Upper lobe of right lung (tissue), 1 donor: ENCODE data around the gene HSDL2. TPM values are rescaled to one million over a fixed set of nuclear protein-coding genes. Genes with fewer than 3 reads are reported as not detected.

ENCODE experiments used
- ATAC-seq: fragments of 200-7000 bp; cut with Tn5 transposase; one replicate; pipeline ENCODE4 v1.9.1; 2020; ENCODE audit warnings: mild to moderate bottlenecking, moderate library complexity
- DNase-seq: peaks from one replicate; pipeline ENCODE4 v3.0.0-alpha.2; 2020
- H3K27ac ChIP-seq: fragments of 200-600 bp; one replicate; pipeline ENCODE4 v1.8.0; 2022
- H3K27me3 ChIP-seq: fragments of 200-600 bp; one replicate; pipeline ENCODE4 v1.8.0; 2022; ENCODE audit warnings: mild to moderate bottlenecking
- H3K36me3 ChIP-seq: fragments of 200-600 bp; one replicate; pipeline ENCODE4 v1.8.0; 2022
- H3K4me1 ChIP-seq: fragments of 200-600 bp; one replicate; pipeline ENCODE4 v1.8.0; 2022
- H3K4me3 ChIP-seq: fragments of 200-600 bp; one replicate; pipeline ENCODE4 v1.8.0; 2022; ENCODE audit warnings: mild to moderate bottlenecking
- H3K9me3 ChIP-seq: fragments of 200-600 bp; one replicate; pipeline ENCODE4 v1.8.0; 2022
- intact Hi-C: fragments of 100-400 bp; cut with DNase I; formaldehyde crosslinking; loops from one replicate; pipeline ENCODE4 v1.11.0; 2022
- total RNA-seq: library from RNA; stranded (reverse); fragmentation: NEBNext Ultra II Directional; extraction: Animal tissue kit (Norgen Biotek cat#: 25700); gene quantifications from one replicate; pipeline ENCODE4 v1.2.1, GENCODE V29; 2021
- TF ChIP-seq, protein P1 (sequence below): fragments of 200-600 bp; IDR thresholded peaks from one replicate; pipeline ENCODE4 v1.8.0; 2022; ENCODE audit warnings: antibody characterized with exemption
- donor health status: DM: no; HTN: yes; CAD: no; lungs with severe emphysema.

HSDL2 gene
- total RNA-seq, 1 donor from 2014 or later, result 56.3 TPM

- TF ChIP-seq, protein P1, sequence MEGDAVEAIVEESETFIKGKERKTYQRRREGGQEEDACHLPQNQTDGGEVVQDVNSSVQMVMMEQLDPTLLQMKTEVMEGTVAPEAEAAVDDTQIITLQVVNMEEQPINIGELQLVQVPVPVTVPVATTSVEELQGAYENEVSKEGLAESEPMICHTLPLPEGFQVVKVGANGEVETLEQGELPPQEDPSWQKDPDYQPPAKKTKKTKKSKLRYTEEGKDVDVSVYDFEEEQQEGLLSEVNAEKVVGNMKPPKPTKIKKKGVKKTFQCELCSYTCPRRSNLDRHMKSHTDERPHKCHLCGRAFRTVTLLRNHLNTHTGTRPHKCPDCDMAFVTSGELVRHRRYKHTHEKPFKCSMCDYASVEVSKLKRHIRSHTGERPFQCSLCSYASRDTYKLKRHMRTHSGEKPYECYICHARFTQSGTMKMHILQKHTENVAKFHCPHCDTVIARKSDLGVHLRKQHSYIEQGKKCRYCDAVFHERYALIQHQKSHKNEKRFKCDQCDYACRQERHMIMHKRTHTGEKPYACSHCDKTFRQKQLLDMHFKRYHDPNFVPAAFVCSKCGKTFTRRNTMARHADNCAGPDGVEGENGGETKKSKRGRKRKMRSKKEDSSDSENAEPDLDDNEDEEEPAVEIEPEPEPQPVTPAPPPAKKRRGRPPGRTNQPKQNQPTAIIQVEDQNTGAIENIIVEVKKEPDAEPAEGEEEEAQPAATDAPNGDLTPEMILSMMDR, result no peak
- no peaks in the 10 kb centered on the region for H3K9me3 ChIP-seq
- no peaks in the 10 kb centered on the region for H3K36me3 ChIP-seq
- DNase-seq (no peak), ATAC-seq (no peak)
- H3K4me1 ChIP-seq, result no peaks in the 10 kb centered on the region
- H3K4me3 ChIP-seq, result no peak overlapping the region
- no peaks in the 10 kb centered on the region for H3K27me3 ChIP-seq
- intact Hi-C loops, result no loop called here
- H3K27ac ChIP-seq, result no peak overlapping the region
Observed at GRCh38 chr9:112501287-112501686, 121.4 kb downstream of the HSDL2 start.

GRCh38 chr9:112502175-112502946, 122.5 kb downstream of the HSDL2 start:
- Histone ChIP-seq H3K4me1 (no peaks in the 10 kb centered on the region), H3K27me3 (no peaks in the 10 kb centered on the region), H3K4me3 (no peak overlapping the region), H3K36me3 (no peaks in the 10 kb centered on the region), H3K27ac (no peak overlapping the region), H3K9me3 (no peaks in the 10 kb centered on the region)
- intact Hi-C loops, result no loop called here
- ATAC-seq (no peak), DNase-seq (no peak)
- TF ChIP-seq, protein P1, result no peak

DNA sequence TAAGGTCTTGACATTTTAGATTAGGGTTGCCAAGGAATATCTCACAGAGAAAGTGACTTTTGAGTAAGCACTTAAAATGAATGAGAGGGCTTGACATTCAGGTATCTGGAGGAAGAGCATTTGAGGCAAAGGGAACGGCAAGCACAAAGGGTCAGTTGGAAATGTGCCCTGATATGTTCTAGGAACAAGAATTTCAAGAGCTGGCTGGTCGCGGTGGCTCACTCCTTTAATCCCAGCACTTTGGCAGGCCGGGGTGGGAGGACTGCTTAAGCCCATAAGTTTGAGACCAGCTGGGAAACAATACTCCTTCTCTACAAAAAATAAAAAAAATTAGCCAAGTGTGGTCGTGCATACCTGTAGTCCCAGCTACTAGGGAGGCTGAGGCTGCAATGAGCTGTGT, 123.3 kb downstream of the HSDL2 start:
- TF ChIP-seq, protein P1, result no peak
- Histone ChIP-seq H3K27me3 (no peaks in the 10 kb centered on the region), H3K36me3 (no peaks in the 10 kb centered on the region), H3K27ac (no peak overlapping the region), H3K9me3 (no peaks in the 10 kb centered on the region), H3K4me3 (no peak overlapping the region), H3K4me1 (no peaks in the 10 kb centered on the region)
- peak; percentile 76 for ATAC-seq
- DNase-seq, result peak; percentile 69
- intact Hi-C loops, result no loop called here

DNA sequence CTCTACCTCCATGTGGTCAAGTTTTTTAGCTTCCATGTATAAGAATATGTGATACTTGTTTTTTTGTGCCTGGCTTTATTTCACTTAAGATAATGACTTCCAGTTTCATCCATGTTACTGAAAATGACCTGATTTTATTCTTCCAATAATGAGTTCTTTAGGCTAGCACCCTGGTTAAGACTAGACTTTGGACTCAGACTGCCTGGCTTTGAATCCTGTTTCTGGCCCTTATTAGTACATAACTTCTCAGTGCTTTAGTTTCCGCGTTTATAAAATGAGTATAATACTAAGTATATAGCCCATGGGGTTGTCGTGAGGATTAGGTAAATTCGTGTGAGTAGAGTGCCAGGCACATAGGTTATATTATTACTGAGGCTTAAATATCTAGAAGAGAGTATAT, 125.2 kb downstream of the HSDL2 start:
- H3K4me3 ChIP-seq, result no peak overlapping the region
- intact Hi-C loops, result no loop called here
- no peaks in the 10 kb centered on the region for H3K9me3 ChIP-seq
- H3K36me3 ChIP-seq, result no peaks in the 10 kb centered on the region
- DNase-seq, result no peak
- TF ChIP-seq, protein P1, result no peak
- no peaks in the 10 kb centered on the region for H3K4me1 ChIP-seq
- no peak for ATAC-seq
- H3K27me3 ChIP-seq, result no peaks in the 10 kb centered on the region
- no peak overlapping the region for H3K27ac ChIP-seq

- TF ChIP-seq, protein P1, result no peak
- ATAC-seq (no peak), DNase-seq (no peak)
- H3K27me3 ChIP-seq, result no peaks in the 10 kb centered on the region
- H3K36me3 ChIP-seq, result no peaks in the 10 kb centered on the region
- H3K9me3 ChIP-seq, result no peaks in the 10 kb centered on the region
- H3K27ac ChIP-seq, result no peak overlapping the region
- intact Hi-C loops, result no loop called here
- H3K4me3 ChIP-seq, result no peak overlapping the region
- H3K4me1 ChIP-seq, result no peaks in the 10 kb centered on the region
Observed at GRCh38 chr9:112505607-112506006, 125.7 kb downstream of the HSDL2 start.

- no peak overlapping the region for H3K4me3 ChIP-seq
- TF ChIP-seq, protein P1, result no peak
- intact Hi-C loops, result no loop called here
- H3K36me3 ChIP-seq, result no peaks in the 10 kb centered on the region
- no peaks in the 10 kb centered on the region for H3K9me3 ChIP-seq
- no peaks in the 10 kb centered on the region for H3K27me3 ChIP-seq
- no peak overlapping the region for H3K27ac ChIP-seq
- DNase-seq (no peak), ATAC-seq (no peak)
- no peaks in the 10 kb centered on the region for H3K4me1 ChIP-seq
Observed at GRCh38 chr9:112506571-112506970, 126.7 kb downstream of the HSDL2 start.
